Tibial artery (tissue), 4 donors: ENCODE measurements around the gene PATJ.

Experiments used
- DNase-seq, 2 donors: peaks; one replicate each; pipeline ENCODE4 v3.0.0-alpha.2; 2019
- H3K27ac ChIP-seq, 2 donors: fragments of 200-600 bp; sonication (generic) in 1 of 2; 1 replicate in 1 of 2; 2 replicates in 1 of 2; pipeline ENCODE4 v1.5.1; 2018 to 2019; ENCODE audit warnings: mild to moderate bottlenecking in 1 of 2
- H3K27me3 ChIP-seq, 2 donors: fragments of 200-600 bp; sonication (generic) in 1 of 2; one replicate each; pipeline versions ENCODE4 v1.5.1 to v1.6.0; 2016 to 2019
- H3K36me3 ChIP-seq, 3 donors: fragments of 200-600 bp; sonication (generic) in 2 of 3; one replicate each; pipeline ENCODE4 v1.5.1; 2016 to 2019; ENCODE audit warnings: mild to moderate bottlenecking in 2 of 3
- H3K4me1 ChIP-seq, 4 donors: fragments of 200-600 bp; sonication (generic) in 2 of 4; 1 replicate in 3 of 4; 2 replicates in 1 of 4; pipeline ENCODE4 v1.5.1; 2016 to 2019
- H3K4me3 ChIP-seq, 2 donors: fragments of 200-600 bp; sonication (generic) in 1 of 2; 1 replicate in 1 of 2; 2 replicates in 1 of 2; pipeline ENCODE4 v1.5.1; 2018 to 2019; ENCODE audit warnings: mild to moderate bottlenecking in 2 of 2
- H3K9me3 ChIP-seq, 3 donors: fragments of 200-600 bp; sonication (generic) in 1 of 3; one replicate each; pipeline ENCODE4 v1.5.1; 2016 to 2019
- intact Hi-C: fragments of 100-400 bp; cut with DNase I; formaldehyde crosslinking; loops from one replicate; pipeline ENCODE4 v1.15.0; 2023; ENCODE audit warnings: low total_unique reads
- TF ChIP-seq, protein P1 (sequence below), 2 experiments: fragments of 200-600 bp in 1 of 2; fragments of 450-650 bp in 1 of 2; IDR thresholded peaks; one replicate each; pipeline ENCODE4 v1.5.1; 2017 to 2019; ENCODE audit warnings: antibody characterized with exemption in 2 of 2, mild to moderate bottlenecking in 1 of 2, moderate library complexity in 1 of 2

Gene PATJ

DNA sequence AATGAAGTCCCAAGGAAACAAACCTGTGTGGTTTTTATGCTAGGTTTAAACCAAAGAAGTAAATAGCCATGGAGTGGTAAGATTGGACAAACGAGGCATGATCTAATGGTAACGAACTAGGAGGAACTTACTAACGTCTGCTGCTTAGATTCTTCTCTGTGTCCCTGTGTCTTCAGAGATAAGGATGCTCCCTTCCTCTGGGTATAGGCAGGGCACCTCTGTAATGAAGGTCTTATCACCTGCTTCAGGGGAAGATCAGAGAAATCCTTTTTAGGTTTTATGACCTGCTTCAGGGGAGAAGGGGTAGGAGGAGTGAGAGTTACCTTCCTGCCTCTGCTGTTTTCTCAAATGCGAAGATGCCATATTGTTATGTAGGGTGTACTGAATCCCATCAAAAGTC, 237.4 kb downstream of the PATJ start:
- Histone ChIP-seq H3K27me3 (no peaks in the 10 kb centered on the region), H3K4me3 (no peak overlapping the region), H3K4me1 (no peaks in the 10 kb centered on the region), H3K36me3 (no peaks in the 10 kb centered on the region), H3K27ac (no peak overlapping the region), H3K9me3 (no peaks in the 10 kb centered on the region)
- TF ChIP-seq, protein P1, sequence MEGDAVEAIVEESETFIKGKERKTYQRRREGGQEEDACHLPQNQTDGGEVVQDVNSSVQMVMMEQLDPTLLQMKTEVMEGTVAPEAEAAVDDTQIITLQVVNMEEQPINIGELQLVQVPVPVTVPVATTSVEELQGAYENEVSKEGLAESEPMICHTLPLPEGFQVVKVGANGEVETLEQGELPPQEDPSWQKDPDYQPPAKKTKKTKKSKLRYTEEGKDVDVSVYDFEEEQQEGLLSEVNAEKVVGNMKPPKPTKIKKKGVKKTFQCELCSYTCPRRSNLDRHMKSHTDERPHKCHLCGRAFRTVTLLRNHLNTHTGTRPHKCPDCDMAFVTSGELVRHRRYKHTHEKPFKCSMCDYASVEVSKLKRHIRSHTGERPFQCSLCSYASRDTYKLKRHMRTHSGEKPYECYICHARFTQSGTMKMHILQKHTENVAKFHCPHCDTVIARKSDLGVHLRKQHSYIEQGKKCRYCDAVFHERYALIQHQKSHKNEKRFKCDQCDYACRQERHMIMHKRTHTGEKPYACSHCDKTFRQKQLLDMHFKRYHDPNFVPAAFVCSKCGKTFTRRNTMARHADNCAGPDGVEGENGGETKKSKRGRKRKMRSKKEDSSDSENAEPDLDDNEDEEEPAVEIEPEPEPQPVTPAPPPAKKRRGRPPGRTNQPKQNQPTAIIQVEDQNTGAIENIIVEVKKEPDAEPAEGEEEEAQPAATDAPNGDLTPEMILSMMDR (IDR thresholded peaks at IDR 0.05), result no peak
- intact Hi-C loops, result no loop called here
- no peak for DNase-seq

DNA sequence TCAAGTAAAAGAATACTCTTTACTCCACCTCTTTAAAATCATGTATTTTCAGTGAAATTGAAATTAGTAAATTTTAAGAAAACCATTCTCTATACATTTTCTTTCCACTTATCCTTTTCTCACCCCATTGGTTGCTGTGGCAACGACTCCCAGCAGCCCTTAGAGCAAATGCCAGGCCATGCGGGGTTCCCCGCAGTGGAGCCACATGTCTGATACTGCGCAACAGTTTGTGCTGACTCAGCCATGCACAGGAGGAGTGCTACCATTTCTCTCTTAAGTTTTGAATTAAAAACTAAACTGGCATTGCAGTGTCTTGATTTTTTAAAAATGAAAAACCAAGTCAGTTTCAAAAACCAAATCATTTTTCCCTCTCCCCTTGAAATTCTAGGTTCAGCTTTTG, 238.3 kb downstream of the PATJ start:
- intact Hi-C loops, result no loop called here
- H3K27ac ChIP-seq, result no peak overlapping the region
- no peaks in the 10 kb centered on the region for H3K36me3 ChIP-seq
- no peaks in the 10 kb centered on the region for H3K4me1 ChIP-seq
- no peak overlapping the region for H3K4me3 ChIP-seq
- DNase-seq, result no peak
- H3K9me3 ChIP-seq, result no peaks in the 10 kb centered on the region
- H3K27me3 ChIP-seq, result no peaks in the 10 kb centered on the region
- TF ChIP-seq, protein P1 (IDR thresholded peaks at IDR 0.05), result no peak

DNA sequence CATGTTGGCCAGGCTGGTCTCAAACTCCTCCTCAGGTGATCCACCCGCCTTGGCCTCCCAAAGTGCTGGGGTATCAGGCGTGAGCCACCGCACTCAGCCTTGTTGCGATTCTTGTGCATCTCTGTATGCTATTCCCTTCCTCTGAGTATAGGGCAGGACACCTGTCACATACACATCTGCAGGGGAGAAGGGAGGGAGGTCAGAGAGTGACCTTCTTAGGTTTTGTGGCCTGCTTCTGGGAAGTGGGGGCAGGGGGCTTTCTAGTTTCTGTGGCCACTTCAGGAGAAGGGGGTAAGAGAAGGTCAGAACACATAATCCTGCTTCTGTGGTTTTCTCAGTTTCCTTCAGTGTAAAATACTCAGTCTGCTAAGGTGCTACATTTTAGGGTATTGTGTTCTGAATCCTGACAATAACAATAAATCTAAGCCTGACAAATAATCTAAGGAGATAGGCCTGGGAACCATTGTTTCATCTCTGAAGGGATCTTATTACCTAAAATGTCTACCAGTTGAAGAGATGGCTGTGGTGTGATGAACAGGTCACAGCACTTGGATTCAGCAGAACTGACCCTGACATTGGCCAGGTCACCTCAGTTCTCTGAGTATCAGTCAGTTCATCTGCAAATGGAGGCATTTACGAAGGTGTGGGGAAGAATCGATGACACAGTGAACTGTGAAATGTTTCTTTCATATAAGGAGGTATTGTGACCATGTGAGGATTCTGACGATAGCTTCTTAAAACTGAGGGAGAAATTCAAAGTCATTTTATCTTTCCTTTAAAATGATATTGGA, 239.8 kb downstream of the PATJ start:
- no peaks in the 10 kb centered on the region for H3K4me1 ChIP-seq
- no peak overlapping the region for H3K27ac ChIP-seq
- H3K4me3 ChIP-seq, result no peak overlapping the region
- DNase-seq, result no peak
- H3K36me3 ChIP-seq, result no peaks in the 10 kb centered on the region
- TF ChIP-seq, protein P1 (IDR thresholded peaks at IDR 0.05), result no peak
- H3K9me3 ChIP-seq, result no peaks in the 10 kb centered on the region
- no peaks in the 10 kb centered on the region for H3K27me3 ChIP-seq
- intact Hi-C loops, result no loop called here

DNA sequence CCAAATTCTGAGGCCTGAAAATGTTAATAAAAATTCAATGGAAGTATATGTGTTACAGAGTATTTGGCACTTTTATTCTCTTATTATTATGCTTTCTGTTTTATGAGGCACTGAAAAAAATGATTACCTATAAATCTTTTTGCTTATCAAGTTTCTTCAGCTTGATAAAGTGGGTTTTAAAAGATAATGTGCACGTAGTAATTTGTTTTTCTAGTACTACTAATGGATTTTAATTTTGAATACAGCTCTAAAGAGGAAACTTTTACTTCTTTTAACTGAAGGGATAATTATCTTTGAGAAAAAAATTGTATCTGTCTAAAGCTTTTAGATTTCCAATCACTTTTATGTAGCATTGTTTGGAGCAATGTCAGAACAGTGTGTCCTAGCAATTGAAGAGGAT, 241.0 kb downstream of the PATJ start:
- H3K9me3 ChIP-seq, result no peaks in the 10 kb centered on the region
- H3K27me3 ChIP-seq, result no peaks in the 10 kb centered on the region
- no peak for DNase-seq
- H3K4me1 ChIP-seq, result no peaks in the 10 kb centered on the region
- H3K36me3 ChIP-seq, result no peaks in the 10 kb centered on the region
- no peak overlapping the region for H3K27ac ChIP-seq
- TF ChIP-seq, protein P1 (IDR thresholded peaks at IDR 0.05), result no peak
- intact Hi-C loops, result no loop called here
- H3K4me3 ChIP-seq, result no peak overlapping the region

DNA sequence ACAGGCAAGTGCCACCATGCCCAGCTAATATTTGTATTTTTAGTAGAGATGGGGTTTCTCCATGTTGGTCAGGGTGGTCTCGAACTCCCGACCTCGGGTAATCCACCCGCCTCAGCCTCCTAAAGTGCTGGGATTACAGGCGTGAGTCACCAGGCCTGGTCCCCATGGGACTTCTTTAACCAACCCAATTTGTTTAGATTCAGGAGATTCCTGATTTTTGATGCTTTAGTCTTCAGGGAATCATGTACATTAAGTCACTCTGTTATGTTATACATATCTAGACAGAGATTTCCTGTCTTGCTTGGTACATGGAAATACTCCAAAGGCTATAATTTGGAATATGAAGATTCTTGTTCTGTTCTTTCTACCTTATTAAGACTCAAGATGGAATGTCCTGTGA, 250.0 kb downstream of the PATJ start:
- Histone ChIP-seq H3K4me3 (no peak overlapping the region), H3K9me3 (no peaks in the 10 kb centered on the region), H3K4me1 (peaks cover 0 to 5% (median 0%) of the 10 kb centered on the region in 4 donors), H3K27ac (no peak overlapping the region), H3K36me3 (peaks cover 9 to 15% (median 12%) of the 10 kb centered on the region in 3 donors), H3K27me3 (no peaks in the 10 kb centered on the region)
- TF ChIP-seq, protein P1 (IDR thresholded peaks at IDR 0.05), result no peak
- DNase-seq, result no peak
- intact Hi-C loops, result no loop called here
